ENCODE data around the gene CHAT. TPM values are rescaled to one million over a fixed set of nuclear protein-coding genes. Genes with fewer than 3 reads are reported as not detected.

The CHAT gene
- total RNA-seq, 1 experiment from 2014 or later: not detected

DNA sequence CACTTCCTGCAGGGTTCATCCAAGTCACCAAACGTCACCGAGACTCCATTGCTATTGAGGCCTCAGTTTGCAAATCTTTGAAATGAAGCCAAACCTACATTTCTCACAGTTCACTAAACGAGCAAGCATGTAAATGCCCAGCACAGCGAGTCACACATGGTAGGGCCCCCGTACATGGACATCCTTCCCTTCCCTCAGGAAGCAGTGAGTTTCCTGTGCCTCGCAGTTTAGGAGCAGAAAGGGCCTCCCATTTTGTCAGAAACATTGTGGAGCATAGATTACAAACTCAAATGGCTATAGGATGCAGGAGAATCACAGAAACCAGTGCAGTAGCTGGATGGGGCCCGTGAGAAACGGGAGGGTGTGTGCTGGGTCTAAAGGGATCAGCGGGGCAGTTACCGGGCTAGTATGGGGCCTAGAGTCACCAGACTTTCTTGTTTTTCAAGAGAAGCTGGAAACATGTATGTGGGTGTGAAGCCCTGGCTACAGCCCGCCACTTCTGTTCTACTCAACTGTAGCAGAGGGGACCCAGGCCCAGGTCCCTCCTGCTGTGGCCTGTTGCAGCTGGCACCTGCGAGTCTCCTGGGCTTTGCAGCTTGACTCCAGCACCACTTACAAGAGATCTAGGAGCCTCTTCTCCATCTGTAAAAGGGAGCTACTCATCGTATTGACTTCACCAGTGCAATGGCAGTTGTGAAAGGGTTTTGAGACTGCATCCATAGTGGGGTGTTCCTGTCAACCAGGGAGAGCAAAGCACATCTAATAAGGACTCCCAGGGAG lies 17.9 kb upstream of the CHAT start:
- no peak for DNase-seq (ENCODE audit: low spot score)
- in situ Hi-C loops (cut with HindIII; ENCODE audit: low sequenced_read_pairs): no loop called here

DNA sequence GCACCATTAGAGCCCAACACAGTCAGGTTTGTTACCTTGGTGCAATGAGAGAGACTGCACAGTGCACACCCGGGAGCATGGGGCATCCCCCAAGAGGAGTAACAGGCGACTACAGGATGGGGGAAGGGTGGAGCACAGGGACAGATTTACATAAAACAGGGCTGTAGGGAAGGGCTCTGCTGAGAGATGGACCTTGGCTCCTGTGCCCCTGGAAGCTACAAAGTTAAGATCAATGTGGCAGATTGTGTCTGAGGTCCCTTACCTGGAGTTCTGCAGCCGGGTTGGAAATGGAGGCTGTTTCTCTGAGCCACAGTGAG lies 17.4 kb upstream of the CHAT start:
- in situ Hi-C loops (cut with HindIII; ENCODE audit: low sequenced_read_pairs): no loop called here
- no peak for DNase-seq (ENCODE audit: low spot score)

DNA sequence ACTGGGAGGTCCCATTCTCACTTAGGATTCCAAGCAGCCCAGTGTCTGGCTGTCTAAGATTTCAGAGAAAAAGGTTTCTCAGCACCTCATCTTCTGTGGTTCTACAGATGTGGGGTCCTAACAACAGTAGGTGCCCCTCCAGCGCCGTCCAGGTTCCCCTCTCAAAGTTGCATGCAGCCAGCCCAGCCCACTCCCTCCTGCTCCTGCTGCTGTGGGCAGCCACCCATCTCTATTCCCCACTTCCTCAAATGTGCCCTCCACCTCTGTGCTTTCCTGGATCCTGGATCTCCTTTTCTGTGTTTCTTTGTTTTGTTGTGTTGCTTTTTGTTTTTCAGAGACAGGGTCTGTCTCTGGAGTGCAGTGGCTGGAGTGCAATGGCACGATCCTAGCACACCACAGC lies 17.0 kb upstream of the CHAT start:
- in situ Hi-C loops (cut with HindIII; ENCODE audit: low sequenced_read_pairs): no loop called here
- no peak for DNase-seq (ENCODE audit: low spot score)

DNA sequence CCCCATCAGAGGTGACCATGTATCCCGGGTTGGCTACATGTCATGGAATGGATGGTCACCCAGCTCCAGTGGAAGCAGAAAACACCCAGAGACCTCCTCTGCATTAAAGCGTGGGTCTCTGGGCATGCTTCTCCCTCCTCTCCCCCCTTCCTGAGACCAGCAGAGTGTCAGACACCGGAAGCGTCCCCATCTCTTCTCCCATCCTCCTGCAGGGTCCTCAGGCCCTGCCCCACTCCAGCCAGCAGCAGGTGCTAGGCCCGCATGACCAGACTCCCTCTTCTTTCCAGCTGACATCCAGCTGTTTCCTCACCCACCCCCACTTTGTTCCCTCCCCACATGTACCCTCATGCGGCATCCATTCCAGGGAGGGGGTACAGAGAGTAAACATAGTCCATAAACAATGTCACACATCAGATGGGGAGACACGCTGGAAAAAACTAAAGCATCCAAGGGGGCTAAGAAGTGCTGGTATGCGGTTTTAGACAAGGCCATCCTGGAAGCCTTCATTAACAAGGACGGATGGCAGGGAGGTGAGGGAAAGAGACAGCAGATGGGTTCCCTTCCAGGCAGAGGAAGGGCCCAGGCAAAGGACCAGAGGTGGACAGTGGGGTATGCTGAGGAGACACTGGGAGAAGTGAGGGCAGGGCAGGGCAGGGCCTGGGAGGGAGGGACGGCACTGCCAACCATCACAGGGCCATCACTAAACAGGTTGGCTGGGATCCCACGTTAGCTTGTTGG lies 16.2 kb upstream of the CHAT start:
- no peak for DNase-seq (ENCODE audit: low spot score)
- in situ Hi-C loops (cut with HindIII; ENCODE audit: low sequenced_read_pairs): no loop called here

DNA sequence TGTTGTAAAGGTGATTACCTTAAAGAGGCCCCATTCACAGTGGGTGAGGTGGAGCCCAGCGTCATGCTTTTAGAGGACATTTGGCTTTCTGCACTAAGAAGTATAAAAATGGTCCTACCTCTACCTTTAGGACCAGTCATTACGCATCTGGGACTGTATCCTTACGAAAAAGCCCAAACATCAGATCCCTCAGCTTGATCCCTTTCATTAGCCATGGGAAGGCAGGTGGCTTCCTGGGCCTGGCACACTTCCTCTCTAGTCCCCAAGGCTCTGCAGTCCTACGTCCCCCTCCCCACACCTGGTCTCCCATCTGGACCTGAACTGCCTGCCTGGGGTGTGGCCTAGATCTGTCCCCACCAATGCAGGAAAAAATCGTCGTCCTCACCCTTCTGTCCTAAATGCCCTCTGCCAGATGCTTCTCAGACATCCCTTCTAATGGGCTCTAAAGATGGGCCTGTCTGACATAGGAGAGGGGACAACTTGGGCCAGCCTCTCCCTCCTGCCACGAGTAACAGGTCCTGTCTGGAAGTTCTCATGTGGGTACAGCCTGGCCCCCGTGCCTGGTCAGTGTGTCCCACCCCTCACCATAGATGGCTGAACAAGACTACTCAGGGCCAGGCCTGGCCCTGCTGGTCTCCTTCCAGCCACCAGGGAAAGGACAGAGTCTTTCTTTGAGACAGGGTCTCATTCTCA lies 15.5 kb upstream of the CHAT start:
- in situ Hi-C loops (cut with HindIII; ENCODE audit: low sequenced_read_pairs): no loop called here
- DNase-seq (ENCODE audit: low spot score): no peak

DNA sequence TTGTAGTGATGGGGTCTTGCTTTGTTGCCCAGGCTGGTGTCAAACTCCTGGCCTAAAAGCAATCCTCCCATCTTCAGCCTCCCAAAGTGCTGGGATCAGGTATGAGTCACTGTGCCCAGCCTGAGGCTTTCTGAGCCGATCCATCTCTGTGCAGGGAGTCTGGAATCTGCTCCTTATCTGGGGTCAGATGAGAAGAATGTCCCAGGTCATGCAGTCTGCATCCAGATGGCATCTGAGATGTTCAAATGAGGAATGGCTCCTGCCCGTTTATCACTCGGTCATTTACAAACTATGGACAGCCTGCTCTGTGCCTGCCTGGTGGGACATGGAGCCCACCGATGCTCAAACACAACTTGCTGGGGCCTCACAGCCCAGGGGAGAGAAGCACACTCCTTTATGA lies 14.9 kb upstream of the CHAT start:
- in situ Hi-C loops (cut with HindIII; ENCODE audit: low sequenced_read_pairs): no loop called here
- no peak for DNase-seq (ENCODE audit: low spot score)

DNA sequence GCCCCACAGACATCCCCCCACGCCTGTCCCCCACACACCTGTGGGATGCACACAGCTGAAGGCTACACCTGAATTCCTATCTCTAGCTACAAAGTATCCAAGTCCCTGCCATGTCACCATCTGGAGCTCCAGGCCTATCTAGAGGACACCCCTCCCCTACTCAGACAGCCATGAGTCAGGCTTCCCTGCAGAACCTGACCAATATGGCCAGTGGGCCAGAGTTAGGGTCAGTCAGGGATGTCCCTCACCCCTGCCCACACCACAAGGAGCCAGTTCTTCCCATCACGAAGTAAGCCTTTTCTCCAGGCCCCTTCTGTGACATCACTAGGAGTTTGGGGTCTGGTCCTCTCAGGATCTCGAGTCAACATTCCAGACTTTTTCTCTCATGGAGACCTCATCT lies 14.3 kb upstream of the CHAT start:
- no peak for DNase-seq (ENCODE audit: low spot score)
- in situ Hi-C loops (cut with HindIII; ENCODE audit: low sequenced_read_pairs): no loop called here

DNA sequence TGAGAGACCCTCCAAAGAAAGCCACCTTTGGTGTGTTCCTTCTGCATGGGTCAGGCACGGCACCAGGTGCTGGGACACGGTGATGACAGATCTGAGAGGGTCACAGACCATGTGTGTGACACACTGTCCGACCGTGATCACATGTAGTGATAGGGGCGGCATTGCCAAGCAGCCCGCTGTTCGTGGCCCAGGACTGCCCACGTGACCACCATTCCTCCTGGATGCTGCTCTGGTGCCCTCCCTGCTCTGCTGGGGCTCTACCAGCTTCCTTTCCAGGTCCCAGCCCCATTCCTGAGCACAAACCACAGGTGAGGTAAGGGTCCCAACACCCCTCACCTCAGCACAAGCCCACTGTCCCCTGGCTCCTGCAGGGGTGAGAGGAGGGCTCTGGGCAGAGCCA lies 13.8 kb upstream of the CHAT start:
- in situ Hi-C loops (cut with HindIII; ENCODE audit: low sequenced_read_pairs): no loop called here
- no peak for DNase-seq (ENCODE audit: low spot score)

DNA sequence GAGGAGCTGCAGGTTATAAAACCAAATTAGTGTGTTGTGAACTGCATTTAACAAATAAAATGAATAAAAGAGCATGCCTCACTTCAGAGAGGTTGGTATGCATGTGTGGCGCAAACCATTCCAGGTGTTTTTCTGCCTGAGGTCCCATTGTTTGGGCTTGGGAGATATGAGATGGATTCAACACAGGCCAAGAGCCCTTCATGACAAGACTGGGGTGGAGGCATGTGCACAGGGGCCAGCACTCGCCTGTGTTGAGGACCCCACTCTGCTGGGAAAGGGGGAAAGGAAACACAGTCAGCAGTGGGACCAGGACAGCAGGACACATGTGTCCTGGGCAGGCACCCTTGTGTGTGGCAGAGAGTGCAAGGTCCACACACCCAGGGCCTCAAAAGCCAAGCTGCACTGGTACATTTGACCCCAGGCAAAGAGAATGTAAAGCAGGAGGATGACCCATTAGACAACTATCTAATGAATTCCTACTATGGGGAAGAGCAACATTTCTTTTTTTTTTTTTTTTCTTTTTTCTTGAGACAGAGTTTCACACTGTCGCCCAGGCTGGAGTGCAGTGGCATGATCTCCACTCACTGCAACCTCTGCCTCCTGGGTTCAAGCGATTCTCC lies 12.9 kb upstream of the CHAT start:
- in situ Hi-C loops (cut with HindIII; ENCODE audit: low sequenced_read_pairs): no loop called here

DNA sequence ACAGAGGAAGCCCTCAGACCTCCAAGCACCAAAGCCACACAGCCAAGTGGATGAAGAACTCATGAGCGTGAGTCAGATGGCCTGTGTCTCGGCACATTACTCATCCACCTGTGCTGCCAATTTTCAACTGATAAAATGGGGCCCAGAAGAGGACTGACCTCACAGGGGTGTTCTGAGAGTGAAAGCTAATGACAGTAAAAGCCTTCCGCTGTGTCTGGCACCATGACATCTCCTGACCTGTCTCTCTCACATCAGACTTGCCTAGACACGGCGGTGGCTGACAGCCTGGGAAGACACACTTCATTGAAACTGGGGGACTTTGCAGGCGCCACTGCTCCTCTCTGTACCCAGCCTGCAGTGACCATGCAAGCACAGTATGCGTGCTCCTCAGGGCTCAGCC lies 12.0 kb upstream of the CHAT start:
- in situ Hi-C loops (cut with HindIII; ENCODE audit: low sequenced_read_pairs): no loop called here
- DNase-seq (ENCODE audit: low spot score): no peak

More for the DNA sequence above, 12.9 kb upstream of the CHAT start:
- DNase-seq (ENCODE audit: low spot score): no peak

DNA sequence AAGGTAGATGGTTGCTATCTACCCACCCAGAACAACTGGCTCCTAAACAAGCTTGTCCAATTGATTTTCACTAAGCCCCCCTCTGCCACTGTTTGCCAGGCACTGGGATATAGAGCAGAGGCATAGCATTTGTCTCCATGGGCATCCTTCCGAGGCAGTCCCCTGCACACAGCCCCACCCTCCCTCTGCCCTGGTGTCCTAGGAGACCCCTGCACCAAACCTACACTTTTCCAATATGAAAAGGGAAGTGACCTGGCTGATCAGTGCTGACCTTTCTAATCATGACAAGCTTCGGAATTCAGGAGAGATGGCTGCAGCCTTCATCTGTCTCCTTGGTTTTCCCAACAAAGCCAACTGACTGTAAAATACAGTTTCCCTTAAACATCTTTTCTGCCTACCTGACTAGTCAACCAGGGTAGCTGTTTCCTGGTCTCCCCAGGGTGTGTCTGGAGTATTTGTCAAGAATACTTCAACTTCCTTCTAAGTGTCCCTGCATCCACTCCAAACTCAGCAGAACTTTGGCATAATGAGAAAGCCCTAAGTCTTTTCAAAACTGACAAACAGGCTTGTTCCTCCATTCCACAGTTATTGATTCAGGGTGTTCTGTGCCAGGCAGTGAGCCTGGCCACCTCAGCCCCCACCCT lies 11.3 kb upstream of the CHAT start:
- DNase-seq (ENCODE audit: low spot score): no peak
- in situ Hi-C loops (cut with HindIII; ENCODE audit: low sequenced_read_pairs): no loop called here

DNA sequence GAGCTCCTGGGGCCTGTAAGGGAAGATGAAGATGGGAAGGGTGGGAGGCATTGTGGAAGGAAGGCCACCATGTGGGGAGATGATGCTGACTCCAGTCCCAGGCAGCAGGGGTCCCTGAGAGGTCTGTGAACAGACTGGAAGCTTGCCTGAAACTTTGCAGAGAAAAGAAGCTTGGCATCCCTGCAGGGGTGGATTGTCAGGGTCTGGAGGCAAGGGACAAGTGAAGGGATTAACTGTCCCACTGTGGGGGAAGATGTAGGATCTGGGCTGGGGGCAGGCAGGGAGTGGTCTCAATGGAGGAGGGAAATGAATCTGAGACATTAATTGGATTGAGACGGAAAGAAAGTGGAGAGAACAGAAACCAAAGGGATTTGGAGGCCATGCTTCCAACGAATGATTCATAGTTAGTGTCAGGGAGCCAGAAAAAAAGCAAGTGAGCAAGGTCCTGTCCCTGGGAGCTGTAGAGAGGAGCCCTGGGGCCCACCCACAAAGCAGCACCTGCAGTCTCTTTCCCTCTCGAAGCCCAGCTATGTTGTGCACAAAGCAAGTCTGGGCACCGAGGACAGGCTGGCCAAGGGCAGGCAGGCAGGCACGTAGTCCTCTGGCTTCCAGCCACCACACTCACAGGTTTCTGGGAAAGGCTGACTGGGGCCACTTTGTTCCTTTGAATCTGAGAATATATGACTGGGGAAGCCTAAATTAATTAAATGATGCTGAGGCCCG lies 8.5 kb upstream of the CHAT start:
- in situ Hi-C loops (cut with HindIII; ENCODE audit: low sequenced_read_pairs): no loop called here
- DNase-seq (ENCODE audit: low spot score): peak; percentile 47

DNA sequence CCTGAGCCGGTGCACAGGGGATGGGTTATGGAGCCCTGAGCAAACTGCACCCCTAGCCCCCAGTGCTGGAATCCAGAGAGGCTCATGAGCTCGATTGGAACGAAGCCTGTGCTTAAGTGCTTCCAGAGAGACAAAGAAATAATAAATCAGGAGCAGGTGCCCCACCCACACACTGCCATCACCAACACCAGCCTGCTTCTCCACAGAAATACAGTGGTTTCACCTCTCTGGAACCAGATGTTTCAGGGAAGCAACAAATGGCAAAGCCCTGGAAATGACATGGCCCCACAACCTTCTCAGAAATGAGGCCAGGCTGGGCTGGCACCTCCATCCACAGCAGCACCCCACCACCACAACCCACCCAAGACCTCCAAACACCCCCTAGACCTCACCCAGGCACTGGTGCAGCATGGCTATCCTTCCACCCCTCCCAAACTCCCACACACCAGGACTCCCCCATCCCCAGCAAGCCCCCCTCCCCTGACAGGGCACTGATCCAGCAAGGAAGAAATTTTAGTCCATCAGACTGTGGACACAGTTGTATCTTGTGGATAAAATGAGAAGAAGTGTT lies 7.8 kb upstream of the CHAT start:
- in situ Hi-C loops (cut with HindIII; ENCODE audit: low sequenced_read_pairs): no loop called here
- DNase-seq (ENCODE audit: low spot score): no peak

DNA sequence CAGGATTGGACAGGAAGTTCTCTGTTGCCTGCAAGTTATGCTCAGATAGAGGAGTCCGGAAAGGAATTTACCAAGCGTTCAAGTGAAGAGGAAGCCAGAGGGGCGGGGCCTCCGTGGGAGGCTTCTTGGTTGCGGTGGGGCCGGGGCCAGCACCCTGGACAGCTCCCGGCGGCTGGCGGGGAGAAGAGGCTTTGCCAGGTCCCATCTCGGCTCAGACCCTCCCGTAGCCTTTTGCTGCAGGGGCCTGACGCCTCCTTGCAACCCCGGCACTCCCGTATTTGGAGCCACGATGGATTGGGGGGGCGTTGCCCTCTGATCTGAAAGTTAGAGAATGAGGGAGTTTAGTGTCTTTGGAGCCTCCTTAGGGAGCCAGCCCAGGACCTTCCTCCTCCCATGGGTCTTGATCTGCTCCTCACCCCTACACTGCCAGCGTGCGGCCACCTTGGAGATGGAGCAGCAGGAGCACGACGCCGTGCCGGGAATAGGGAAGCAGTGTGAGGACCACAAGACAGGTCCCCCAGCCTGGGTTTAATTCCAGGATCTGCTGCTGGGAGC lies 6.8 kb upstream of the CHAT start:
- in situ Hi-C loops (cut with HindIII; ENCODE audit: low sequenced_read_pairs): no loop called here
- no peak for DNase-seq (ENCODE audit: low spot score)

DNA sequence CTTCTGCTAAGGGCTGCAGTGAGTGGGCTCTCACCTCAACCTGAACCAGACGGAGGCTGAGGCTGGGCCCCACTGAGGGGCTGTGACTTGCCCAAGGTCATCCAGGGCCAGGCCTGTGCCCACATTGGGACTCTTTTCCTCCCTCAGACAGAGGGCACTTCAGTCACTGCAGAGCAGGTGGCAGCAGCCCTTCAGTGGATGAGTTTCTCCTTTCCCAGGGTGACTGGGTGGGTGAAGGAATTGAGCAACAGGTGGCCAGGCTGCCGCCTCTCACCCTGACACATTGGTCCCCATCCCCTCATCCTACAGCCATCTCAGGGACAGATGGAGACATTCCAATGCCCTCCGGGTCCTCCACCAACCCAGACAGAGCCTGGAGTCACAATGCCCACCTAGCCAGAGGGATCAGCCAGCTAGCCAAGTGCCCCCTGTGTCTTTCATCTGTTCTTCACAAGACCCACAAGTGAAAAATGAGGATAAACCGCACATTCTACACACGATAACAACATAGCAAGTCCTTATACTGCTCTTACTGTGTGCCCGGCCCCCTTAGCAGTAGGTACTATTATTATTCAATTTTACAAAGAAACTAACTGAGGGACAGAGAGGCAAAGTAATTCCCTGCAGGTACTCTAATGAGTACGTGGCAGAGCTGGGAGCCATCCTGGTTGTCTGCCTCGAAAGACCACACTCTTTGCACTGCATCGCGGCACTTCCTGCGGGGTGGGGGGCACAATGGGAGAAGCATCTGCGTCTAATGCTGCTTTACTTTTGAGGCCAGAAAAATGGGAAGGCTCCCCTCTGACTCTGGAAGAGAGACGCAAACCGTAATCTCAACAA lies 5.5 kb upstream of the CHAT start:
- in situ Hi-C loops (cut with HindIII; ENCODE audit: low sequenced_read_pairs): no loop called here
- no peak for DNase-seq (ENCODE audit: low spot score)

DNA sequence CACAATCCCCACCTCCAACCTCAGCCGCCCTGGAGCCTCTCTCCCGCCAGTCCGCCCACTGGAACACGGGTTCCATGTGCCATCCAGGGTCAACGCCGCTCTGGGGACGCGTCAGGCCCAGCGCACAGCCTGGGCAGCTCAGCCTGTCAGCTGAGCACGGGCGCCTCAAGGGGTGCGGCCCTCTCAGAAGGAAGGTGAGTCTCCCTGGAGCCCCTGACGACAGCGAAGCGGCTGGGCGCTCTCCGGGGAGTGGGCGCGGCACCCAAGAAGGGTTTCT lies 4.9 kb upstream of the CHAT start:
- in situ Hi-C loops (cut with HindIII; ENCODE audit: low sequenced_read_pairs): no loop called here
- no peak for DNase-seq (ENCODE audit: low spot score)

DNA sequence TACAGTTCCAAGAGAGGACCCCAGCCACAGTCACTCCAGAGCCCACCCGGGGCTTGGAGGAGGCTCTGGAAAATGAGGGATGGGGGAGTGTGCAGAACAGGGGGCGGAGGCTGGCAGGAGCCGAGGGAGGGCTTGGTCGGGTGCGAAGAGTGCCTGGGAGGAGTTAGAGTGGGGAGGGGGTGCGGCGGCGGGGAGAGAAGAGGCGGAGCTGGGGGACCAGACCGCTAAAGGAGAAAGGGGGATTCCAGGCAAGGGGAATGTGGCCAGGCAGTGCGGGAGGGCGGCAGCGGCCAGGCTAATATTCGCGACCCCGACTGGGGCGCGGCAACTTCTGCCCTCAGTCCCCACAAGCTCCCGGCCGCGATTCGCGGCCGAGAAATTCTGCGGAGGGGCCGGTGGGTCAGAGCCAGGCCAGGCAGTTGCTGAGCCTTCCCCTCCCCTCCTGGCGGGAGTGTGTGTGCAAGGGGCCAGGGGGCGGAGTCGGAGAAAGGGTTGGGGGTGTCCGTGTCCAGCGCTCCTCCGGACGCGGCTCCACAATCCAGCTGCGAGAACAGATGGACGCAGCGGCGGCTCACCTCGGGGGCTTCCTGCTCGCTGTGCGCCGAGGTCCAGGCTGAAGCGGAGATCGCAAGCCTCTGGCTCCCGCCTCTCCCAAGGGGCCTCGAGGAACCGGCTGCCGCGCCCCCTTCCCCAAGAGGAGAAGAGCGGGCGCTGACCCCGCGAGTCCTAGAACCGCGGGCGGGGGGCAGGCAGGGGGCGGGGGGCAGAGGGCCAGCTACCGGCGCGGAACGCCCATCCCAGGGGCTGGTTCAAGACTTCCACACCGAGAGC lies 4.3 kb upstream of the CHAT start:
- in situ Hi-C loops (cut with HindIII; ENCODE audit: low sequenced_read_pairs): no loop called here

More for the DNA sequence above, 4.3 kb upstream of the CHAT start:
- no peak for DNase-seq (ENCODE audit: low spot score)
